ENCODE measurements around the gene VCP. TPM values are rescaled to one million over a fixed set of nuclear protein-coding genes. Genes with fewer than 3 reads are reported as not detected.

Gene VCP
- total RNA-seq, 3 donors from 2014 or later (not counting 1 experiment from before 2014, with no cell fraction given): 303 to 338 (median 322) TPM

GRCh38 chr9:35115680-35116538 lies 43.5 kb upstream of the VCP start, which contains the start of gene ATOSB:
Gene ATOSB (minus strand): TSS chr9:35115862. CDS start chr9:35108274, 7,588 bp downstream.
- peak; percentile 58 to 82 (median 68) for ATAC-seq
- Histone ChIP-seq H3K4me1 (ENCODE audit: control insufficient read depth, insufficient read depth, low read length) (peaks cover 49% of the 10 kb centered on the region), H3K4me3 (ENCODE audit: low read length) (peak within 1 kb of the TSS; percentile 67), H3K36me3 (ENCODE audit: control insufficient read depth, insufficient read depth, low read length) (no peaks in the 10 kb centered on the region), H3K9me3 (ENCODE audit: control insufficient read depth, insufficient read depth, low read length) (no peaks in the 10 kb centered on the region), H3K27ac (ENCODE audit: low read length) (peak within 1 kb of the TSS; percentile 79), H3K27me3 (ENCODE audit: control insufficient read depth, insufficient read depth, low read length) (no peaks in the 10 kb centered on the region)
- intact Hi-C loops (cut with micrococcal nuclease): loop anchor here (1.0 to 10.0 kb wide), 9 partner anchors 13 to 699 kb away; partner anchors contain the start of genes HINT2, SPAG8, STOML2 and TESK1
- no peaks in the 10 kb centered on the region for H3K36me3 Mint-ChIP-seq
- H3K27me3 Mint-ChIP-seq (ENCODE audit: low read depth in 2 of 2): peaks cover 0 to 2% of the 10 kb centered on the region in 2 donors
- peak within 1 kb of the TSS; percentile 92 to 95 for H3K27ac Mint-ChIP-seq
- no peak for TF ChIP-seq CTCF (IDR thresholded peaks at IDR 0.05)
- H3K4me1 Mint-ChIP-seq: peaks cover 45 to 57% of the 10 kb centered on the region in 2 donors
- peak; percentile 93 to 95 for DNase-seq
- H3K4me3 Mint-ChIP-seq: peak within 1 kb of the TSS; percentile 97
- WGBS (ENCODE audit: insufficient coverage): under 1% methylated on average over 51 of the region's 54 CpGs
- H3K9me3 Mint-ChIP-seq: no peaks in the 10 kb centered on the region

- H3K36me3 Mint-ChIP-seq: no peaks in the 10 kb centered on the region
- H3K27ac Mint-ChIP-seq: peak overlapping the region; percentile 92 to 95
- peak in 1 of 3 donors; percentile 14 for ATAC-seq
- peak; percentile 46 to 66 for DNase-seq
- H3K27ac ChIP-seq (ENCODE audit: low read length): peak overlapping the region; percentile 79
- no peaks in the 10 kb centered on the region for H3K27me3 ChIP-seq (ENCODE audit: control insufficient read depth, insufficient read depth, low read length)
- intact Hi-C loops (cut with micrococcal nuclease): loop anchor here (1.0 to 10.0 kb wide), 4 partner anchors 43 to 700 kb away; partner anchors contain the start of genes HINT2, SPAG8, TESK1 and UNC13B
- no peaks in the 10 kb centered on the region for H3K9me3 ChIP-seq (ENCODE audit: control insufficient read depth, insufficient read depth, low read length)
- WGBS (ENCODE audit: insufficient coverage): 5% methylated on average over 12 of the region's 12 CpGs
- no peaks in the 10 kb centered on the region for H3K9me3 Mint-ChIP-seq
- no peaks in the 10 kb centered on the region for H3K27me3 Mint-ChIP-seq (ENCODE audit: low read depth in 2 of 2)
- no peaks in the 10 kb centered on the region for H3K36me3 ChIP-seq (ENCODE audit: control insufficient read depth, insufficient read depth, low read length)
- TF ChIP-seq CTCF (IDR thresholded peaks at IDR 0.05): no peak
- peaks cover 52 to 65% of the 10 kb centered on the region in 2 donors for H3K4me1 Mint-ChIP-seq
- H3K4me1 ChIP-seq (ENCODE audit: control insufficient read depth, insufficient read depth, low read length): peaks cover 58% of the 10 kb centered on the region
- H3K4me3 Mint-ChIP-seq: peak overlapping the region; percentile 97
- H3K4me3 ChIP-seq (ENCODE audit: low read length): peak overlapping the region; percentile 67
Measured at GRCh38 chr9:35114840-35115628, 42.6 kb upstream of the VCP start.

GRCh38 chr9:35114113-35114839 lies 41.9 kb upstream of the VCP start:
- Mint-ChIP-seq H3K36me3 (no peaks in the 10 kb centered on the region), H3K9me3 (no peaks in the 10 kb centered on the region), H3K27ac (peak overlapping the region; percentile 92 to 95), H3K4me1 (peaks cover 59 to 73% of the 10 kb centered on the region in 2 donors), H3K27me3 (ENCODE audit: low read depth in 2 of 2) (no peaks in the 10 kb centered on the region), H3K4me3 (peak overlapping the region; percentile 97)
- peak overlapping the region; percentile 79 for H3K27ac ChIP-seq (ENCODE audit: low read length)
- peak in 1 of 3 donors; percentile 5 for ATAC-seq
- DNase-seq: peak in 1 of 2 donors; percentile 83
- no peaks in the 10 kb centered on the region for H3K9me3 ChIP-seq (ENCODE audit: control insufficient read depth, insufficient read depth, low read length)
- WGBS (ENCODE audit: insufficient coverage): 9% methylated on average over 3 of the region's 5 CpGs
- intact Hi-C loops (cut with micrococcal nuclease): loop anchor here (2.0 to 10.0 kb wide), 2 partner anchors 491 to 701 kb away; partner anchors contain the start of genes HINT2, SPAG8 and TESK1
- H3K4me3 ChIP-seq (ENCODE audit: low read length): peak overlapping the region; percentile 67
- H3K4me1 ChIP-seq (ENCODE audit: control insufficient read depth, insufficient read depth, low read length): peaks cover 59% of the 10 kb centered on the region
- H3K36me3 ChIP-seq (ENCODE audit: control insufficient read depth, insufficient read depth, low read length): no peaks in the 10 kb centered on the region
- H3K27me3 ChIP-seq (ENCODE audit: control insufficient read depth, insufficient read depth, low read length): no peaks in the 10 kb centered on the region
- TF ChIP-seq CTCF (IDR thresholded peaks at IDR 0.05): no peak
